PC-9 (cell line): ENCODE data around the gene CACNA1A. TPM values are rescaled to one million over a fixed set of nuclear protein-coding genes. Genes with fewer than 3 reads are reported as not detected.

Source experiments
- BruUV-seq: library from RNA; stranded (reverse); fragments of 400-500 nt; replicated peaks from 2 replicates; lab custom pipeline; 2021; lab: Mats Ljungman, UMichigan
- CTCF ChIA-PET: fragments of 300-600 bp; sonication (Branson Sonifier 250); formaldehyde crosslinking; loops from one replicate; lab custom pipeline; 2022; ENCODE audit warnings: antibody characterized with exemption; lab: Charles Lee
- POLR2A ChIA-PET: fragments of 300-600 bp; sonication (Branson Sonifier 250); formaldehyde crosslinking; loops from one replicate; lab custom pipeline; 2022; ENCODE audit warnings: antibody characterized with exemption; ENCODE audit not compliant: unreplicated experiment; lab: Charles Lee
- DNase-seq, 2 experiments: peaks; one replicate each; pipeline versions ENCODE4 v3.0.0 to v3.0.0-alpha.2; 2015 to 2022; ENCODE audit warnings: mixed read lengths in 1 of 2
- H2AFZ ChIP-seq: fragments of 200-600 bp; sonication (generic); 2 replicates; pipeline ENCODE4 v1.8.1; 2017; ENCODE audit warnings: antibody characterized with exemption
- H3F3A ChIP-seq: fragments of 200-600 bp; sonication (generic); 2 replicates; pipeline ENCODE4 v1.8.1; 2017; ENCODE audit warnings: antibody characterized with exemption, mild to moderate bottlenecking, low read depth; ENCODE audit not compliant: insufficient read depth
- H3K27ac ChIP-seq: fragments of 200-600 bp; sonication (generic); 2 replicates; pipeline ENCODE4 v1.6.1; 2016; ENCODE audit warnings: mixed run types
- H3K27me3 ChIP-seq: fragments of 200-600 bp; sonication (generic); 2 replicates; pipeline ENCODE4 v1.6.1; 2016; ENCODE audit warnings: low read depth, mixed run types; ENCODE audit not compliant: insufficient read depth
- H3K36me3 ChIP-seq: fragments of 200-600 bp; sonication (generic); 2 replicates; pipeline ENCODE4 v1.6.1; 2016; ENCODE audit warnings: low read depth, mixed run types
- H3K4me1 ChIP-seq: fragments of 200-600 bp; sonication (generic); replicated peaks from 2 replicates; pipeline ENCODE4 v1.6.1; 2016; ENCODE audit warnings: mixed run types; ENCODE audit not compliant: insufficient read depth
- H3K4me2 ChIP-seq: fragments of 200-600 bp; sonication (generic); 2 replicates; pipeline ENCODE4 v1.6.1; 2017; ENCODE audit warnings: mixed run types
- H3K4me3 ChIP-seq: fragments of 200-600 bp; sonication (generic); 2 replicates; pipeline ENCODE4 v1.6.1; 2016; ENCODE audit warnings: mixed run types
- H3K79me2 ChIP-seq: fragments of 200-600 bp; sonication (generic); 2 replicates; pipeline ENCODE4 v1.6.1; 2017; ENCODE audit warnings: low read depth, mixed run types
- H3K9me2 ChIP-seq: fragments of 200-600 bp; sonication (generic); 2 replicates; pipeline ENCODE4 v1.8.1; 2017; ENCODE audit warnings: mild to moderate bottlenecking; ENCODE audit not compliant: insufficient read depth
- H3K9me3 ChIP-seq: fragments of 200-600 bp; sonication (generic); 2 replicates; pipeline ENCODE4 v1.8.1; 2016; ENCODE audit warnings: low read depth; ENCODE audit not compliant: insufficient read depth
- H4K20me1 ChIP-seq: fragments of 200-600 bp; sonication (generic); 2 replicates; pipeline ENCODE4 v1.8.1; 2017; ENCODE audit not compliant: insufficient read depth
- CTCF ChIP-seq: fragments of 200-600 bp; sonication (generic); conservative IDR thresholded peaks from 2 replicates; pipeline ENCODE4 v1.6.1; 2017; ENCODE audit warnings: mixed run types, antibody characterized with exemption, mild to moderate bottlenecking, moderate library complexity
- EZH2 ChIP-seq: fragments of 200-600 bp; sonication (generic); IDR thresholded peaks from 2 replicates; pipeline ENCODE4 v1.8.0; 2017; ENCODE audit warnings: antibody characterized with exemption, low read depth
- intact Hi-C: fragments of 100-400 bp; cut with micrococcal nuclease; formaldehyde crosslinking; loops from one replicate; pipeline ENCODE4 v1.10.0; 2022; ENCODE audit not compliant: unreplicated experiment
- total RNA-seq: library from RNA; stranded (reverse); gene quantifications from 2 replicates; pipeline ENCODE4 v1.2.3, GENCODE V29; 2021

Gene CACNA1A
- total RNA-seq, 1 experiment from 2014 or later, result 0.35 TPM

GRCh38 chr19:13284929-13285928 lies 221.1 kb downstream of the CACNA1A start:
- Histone ChIP-seq H3K4me1 (no peaks in the 10 kb centered on the region), H4K20me1 (no peaks in the 10 kb centered on the region), H2AFZ (no peak overlapping the region), H3K36me3 (no peaks in the 10 kb centered on the region), H3K4me3 (no peak overlapping the region), H3K9me3 (no peaks in the 10 kb centered on the region), H3K27ac (no peak overlapping the region), H3F3A (no peaks in the 10 kb centered on the region), H3K4me2 (no peak overlapping the region), H3K27me3 (peaks cover 69% of the 10 kb centered on the region), H3K79me2 (no peaks in the 10 kb centered on the region), H3K9me2 (no peaks in the 10 kb centered on the region)
- intact Hi-C loops, result no loop called here
- BruUV-seq, result no TSS peak
- no peak for DNase-seq
- no peak for TF ChIP-seq EZH2
- no peak for TF ChIP-seq CTCF
- ChIA-PET CTCF (no interaction called here), POLR2A (no interaction called here)

- no peak overlapping the region for H2AFZ ChIP-seq
- no peaks in the 10 kb centered on the region for H4K20me1 ChIP-seq
- H3K4me1 ChIP-seq, result no peaks in the 10 kb centered on the region
- H3K9me2 ChIP-seq, result no peaks in the 10 kb centered on the region
- no peak for TF ChIP-seq EZH2
- no peak for TF ChIP-seq CTCF
- ChIA-PET POLR2A (no interaction called here), CTCF (no interaction called here)
- H3K27ac ChIP-seq, result no peak overlapping the region
- DNase-seq, result no peak
- BruUV-seq, result no TSS peak
- H3K79me2 ChIP-seq, result no peaks in the 10 kb centered on the region
- peaks cover 69% of the 10 kb centered on the region for H3K27me3 ChIP-seq
- H3K4me3 ChIP-seq, result no peak overlapping the region
- intact Hi-C loops, result no loop called here
- H3K4me2 ChIP-seq, result no peak overlapping the region
- no peaks in the 10 kb centered on the region for H3F3A ChIP-seq
- no peaks in the 10 kb centered on the region for H3K9me3 ChIP-seq
- no peaks in the 10 kb centered on the region for H3K36me3 ChIP-seq
These were observed 222.4 kb downstream of the CACNA1A start for GRCh38 chr19:13283871-13284270.

- CTCF ChIA-PET, result no interaction called here
- POLR2A ChIA-PET, result no interaction called here
- Histone ChIP-seq H4K20me1 (no peaks in the 10 kb centered on the region), H3K36me3 (no peaks in the 10 kb centered on the region), H3K27ac (no peak overlapping the region), H2AFZ (no peak overlapping the region), H3K4me3 (no peak overlapping the region), H3F3A (no peaks in the 10 kb centered on the region), H3K9me2 (no peaks in the 10 kb centered on the region), H3K79me2 (no peaks in the 10 kb centered on the region), H3K4me1 (no peaks in the 10 kb centered on the region), H3K9me3 (no peaks in the 10 kb centered on the region), H3K4me2 (no peak overlapping the region), H3K27me3 (peaks cover 65% of the 10 kb centered on the region)
- no TSS peak for BruUV-seq
- intact Hi-C loops, result no loop called here
- no peak for TF ChIP-seq EZH2
- TF ChIP-seq CTCF, result no peak
- DNase-seq, result no peak
These were observed 223.7 kb downstream of the CACNA1A start for GRCh38 chr19:13282486-13283065.
